Hepatocyte (in vitro differentiated cells): ENCODE results near the gene ZSCAN21. TPM values are rescaled to one million over a fixed set of nuclear protein-coding genes. Genes with fewer than 3 reads are reported as not detected.

Experiments used
- DNase-seq: peaks from one replicate; pipeline ENCODE4 v3.0.0-alpha.2; 2016; ENCODE audit warnings: low spot score
- H2AFZ ChIP-seq: fragments of 200-600 bp; sonication (generic); 2 replicates; pipeline ENCODE4 v1.6.0; 2016; ENCODE audit warnings: antibody characterized with exemption, mild to moderate bottlenecking
- H3K27ac ChIP-seq: fragments of 200-600 bp; sonication (generic); 2 replicates; pipeline ENCODE4 v1.5.1; 2016; ENCODE audit warnings: mild to moderate bottlenecking
- H3K27me3 ChIP-seq: fragments of 200-600 bp; sonication (generic); 2 replicates; pipeline ENCODE4 v1.6.1; 2016
- H3K36me3 ChIP-seq: fragments of 200-600 bp; sonication (generic); replicated peaks from 2 replicates; pipeline ENCODE4 v1.5.1; 2016; ENCODE audit warnings: low read depth; ENCODE audit not compliant: insufficient read depth
- H3K4me1 ChIP-seq: fragments of 200-600 bp; sonication (generic); 2 replicates; pipeline ENCODE4 v1.5.1; 2016; ENCODE audit warnings: mild to moderate bottlenecking, moderate library complexity; ENCODE audit not compliant: insufficient read depth
- H3K4me2 ChIP-seq: fragments of 200-600 bp; sonication (generic); 2 replicates; pipeline ENCODE4 v1.6.0; 2016
- H3K4me3 ChIP-seq: fragments of 200-600 bp; sonication (generic); 2 replicates; pipeline ENCODE4 v1.5.1; 2016; ENCODE audit warnings: mild to moderate bottlenecking
- H3K79me2 ChIP-seq: fragments of 200-600 bp; sonication (generic); 2 replicates; pipeline ENCODE4 v1.6.0; 2017; ENCODE audit warnings: mild to moderate bottlenecking
- H3K9me2 ChIP-seq: fragments of 200-600 bp; sonication (generic); replicated peaks from 2 replicates; pipeline ENCODE4 v1.6.0; 2017; ENCODE audit warnings: mild to moderate bottlenecking; ENCODE audit not compliant: insufficient read depth
- H3K9me3 ChIP-seq: fragments of 200-600 bp; sonication (generic); 2 replicates; pipeline ENCODE4 v1.5.1; 2016; ENCODE audit warnings: low read depth, mild to moderate bottlenecking
- H4K20me1 ChIP-seq: fragments of 200-600 bp; sonication (generic); 2 replicates; pipeline ENCODE4 v1.6.0; 2016; ENCODE audit warnings: mild to moderate bottlenecking; ENCODE audit not compliant: insufficient read depth, poor library complexity, severe bottlenecking
- EZH2 ChIP-seq: fragments of 200-600 bp; sonication (generic); IDR thresholded peaks from 2 replicates; pipeline ENCODE4 v1.6.1; 2016; ENCODE audit warnings: antibody characterized with exemption, mild to moderate bottlenecking, borderline replicate concordance
- EZH2phosphoT487 ChIP-seq: fragments of 200-600 bp; sonication (generic); IDR thresholded peaks from one replicate; pipeline ENCODE4 v1.6.1; 2018; ENCODE audit warnings: antibody characterized with exemption, mild to moderate bottlenecking, low read depth, moderate library complexity; ENCODE audit not compliant: unreplicated experiment, severe bottlenecking
- WGBS: methylation state at CpG from one replicate; pipeline ENCODE4 v1.1.6; 2016; ENCODE audit warnings: low lambda C conversion rate; ENCODE audit errors: missing lambda C conversion rate; 5-methylcytosine and 5-hydroxymethylcytosine counted together
- polyA plus RNA-seq: library from polyadenylated mRNA; unstranded; fragments of >200 nt; fragmentation: Nextera tagmentation; extraction: Ambion mirVana; gene quantifications from 2 replicates; pipeline ENCODE4 v1.2.1, GENCODE V29; 2016
- total RNA-seq: library from RNA; depleted of rRNA; stranded (reverse); fragments of >200 nt; gene quantifications from 2 replicates; pipeline ENCODE4 v1.2.3, GENCODE V29; 2014
- TF ChIP-seq, protein P1 (sequence below): fragments of 200-600 bp; sonication (generic); IDR thresholded peaks from 2 replicates; pipeline ENCODE4 v1.5.1; 2016; ENCODE audit warnings: antibody characterized with exemption, mild to moderate bottlenecking; ENCODE audit not compliant: poor library complexity

The ZSCAN21 gene
- total and polyA plus RNA-seq, 2 experiments from 2014 or later = 9.6 to 12.8 TPM

DNA sequence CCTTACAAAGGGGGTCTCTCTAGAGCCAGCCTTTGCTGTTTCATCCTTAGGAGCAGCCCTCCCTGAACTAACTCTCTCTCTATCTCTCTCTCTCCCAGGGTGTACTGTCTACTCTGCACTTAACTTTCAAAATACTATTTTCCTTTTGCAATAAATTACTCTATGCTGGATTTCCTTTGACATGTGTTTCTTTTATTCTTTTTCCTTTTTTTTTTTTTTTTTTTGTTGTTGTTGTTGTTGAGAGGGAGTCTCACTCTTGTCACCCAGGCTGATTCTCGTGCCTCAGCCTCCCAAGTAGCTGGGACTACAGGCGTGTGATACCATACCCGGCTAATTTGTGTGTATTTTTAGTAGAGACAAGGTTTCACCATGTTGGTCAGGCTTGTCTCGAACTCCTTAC lies 33.4 kb downstream of the ZSCAN21 start:
- Histone ChIP-seq H3K4me1 (peaks cover 32% of the 10 kb centered on the region), H3K36me3 (no peaks in the 10 kb centered on the region), H2AFZ (no peak overlapping the region), H3K4me2 (peak overlapping the region; percentile 76), H3K4me3 (no peak overlapping the region), H3K79me2 (peaks cover 35% of the 10 kb centered on the region), H3K9me3 (no peaks in the 10 kb centered on the region), H4K20me1 (peaks cover 13% of the 10 kb centered on the region), H3K9me2 (no peaks in the 10 kb centered on the region), H3K27me3 (no peaks in the 10 kb centered on the region), H3K27ac (peak overlapping the region; percentile 42)
- 81% methylated on average over 4 of the region's 4 CpGs for whole genome bisulfite sequencing
- TF ChIP-seq EZH2phosphoT487 (no peak), EZH2 (no peak)
- TF ChIP-seq, protein P1, sequence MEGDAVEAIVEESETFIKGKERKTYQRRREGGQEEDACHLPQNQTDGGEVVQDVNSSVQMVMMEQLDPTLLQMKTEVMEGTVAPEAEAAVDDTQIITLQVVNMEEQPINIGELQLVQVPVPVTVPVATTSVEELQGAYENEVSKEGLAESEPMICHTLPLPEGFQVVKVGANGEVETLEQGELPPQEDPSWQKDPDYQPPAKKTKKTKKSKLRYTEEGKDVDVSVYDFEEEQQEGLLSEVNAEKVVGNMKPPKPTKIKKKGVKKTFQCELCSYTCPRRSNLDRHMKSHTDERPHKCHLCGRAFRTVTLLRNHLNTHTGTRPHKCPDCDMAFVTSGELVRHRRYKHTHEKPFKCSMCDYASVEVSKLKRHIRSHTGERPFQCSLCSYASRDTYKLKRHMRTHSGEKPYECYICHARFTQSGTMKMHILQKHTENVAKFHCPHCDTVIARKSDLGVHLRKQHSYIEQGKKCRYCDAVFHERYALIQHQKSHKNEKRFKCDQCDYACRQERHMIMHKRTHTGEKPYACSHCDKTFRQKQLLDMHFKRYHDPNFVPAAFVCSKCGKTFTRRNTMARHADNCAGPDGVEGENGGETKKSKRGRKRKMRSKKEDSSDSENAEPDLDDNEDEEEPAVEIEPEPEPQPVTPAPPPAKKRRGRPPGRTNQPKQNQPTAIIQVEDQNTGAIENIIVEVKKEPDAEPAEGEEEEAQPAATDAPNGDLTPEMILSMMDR = no peak
- DNase-seq = no peak

DNA sequence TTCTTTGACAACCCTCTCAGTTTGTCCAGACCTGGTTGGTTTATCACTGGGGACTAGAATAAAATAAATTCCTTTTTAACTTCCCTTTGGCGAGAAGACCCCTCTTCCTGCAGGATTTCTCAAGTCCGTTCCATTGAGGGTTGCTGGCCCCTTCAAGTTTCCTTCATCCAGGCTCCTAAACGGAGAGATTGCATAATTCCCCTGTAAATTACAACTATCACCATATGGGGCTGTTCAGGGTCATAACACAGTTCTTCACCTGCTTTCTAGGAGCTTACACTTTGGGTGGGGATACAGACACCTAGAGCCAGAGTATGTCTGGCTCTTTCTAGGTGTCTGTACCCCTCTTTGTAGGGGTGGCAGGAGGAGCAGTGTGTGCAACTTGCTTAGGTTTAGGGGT lies 35.9 kb downstream of the ZSCAN21 start:
- Histone ChIP-seq H3K4me3 (no peak overlapping the region), H2AFZ (no peak overlapping the region), H3K27me3 (no peaks in the 10 kb centered on the region), H3K9me2 (no peaks in the 10 kb centered on the region), H4K20me1 (no peaks in the 10 kb centered on the region), H3K27ac (no peak overlapping the region), H3K9me3 (no peaks in the 10 kb centered on the region), H3K4me1 (peaks cover 29% of the 10 kb centered on the region), H3K79me2 (peaks cover 24% of the 10 kb centered on the region), H3K4me2 (no peak overlapping the region), H3K36me3 (no peaks in the 10 kb centered on the region)
- TF ChIP-seq EZH2phosphoT487 (no peak), EZH2 (no peak)
- TF ChIP-seq, protein P1 = no peak
- WGBS = 52% methylated on average over 3 of the region's 3 CpGs
- no peak for DNase-seq

DNA sequence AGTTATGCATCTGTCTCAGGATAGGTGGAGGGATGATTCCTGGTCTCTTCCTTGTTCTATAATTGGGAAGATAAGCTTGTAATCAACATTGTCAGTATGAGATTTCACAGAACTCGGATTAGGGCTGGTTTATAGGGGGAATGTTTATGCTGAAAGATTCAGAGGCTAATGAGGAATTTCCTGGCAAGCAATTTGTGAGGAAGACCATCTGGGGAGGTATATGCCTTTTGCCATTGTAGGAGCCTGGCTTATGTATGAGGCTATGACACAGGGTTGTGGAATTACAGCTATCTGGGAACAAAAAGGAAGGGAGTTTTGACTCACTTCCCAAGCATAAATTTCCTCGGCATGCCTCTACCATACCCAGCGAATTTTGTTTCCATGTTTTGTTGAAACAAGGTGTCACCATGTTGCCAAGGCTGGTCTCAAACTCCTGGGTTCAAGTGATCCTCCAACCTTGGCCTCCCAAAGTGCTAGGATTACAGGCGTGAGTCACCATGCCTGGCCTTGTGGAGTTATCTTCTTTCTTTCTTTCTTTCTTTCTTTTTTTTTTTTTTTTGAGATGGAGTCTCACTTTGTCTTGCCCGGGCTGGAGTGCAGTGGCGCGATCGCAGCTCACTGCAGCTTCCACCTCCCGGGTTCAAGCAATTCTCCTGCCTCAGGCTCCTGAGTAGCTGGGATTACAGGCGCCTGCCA lies 37.6 kb downstream of the ZSCAN21 start:
- H3K4me2 ChIP-seq = peak overlapping the region; percentile 30
- peak overlapping the region; percentile 91 for H3K27ac ChIP-seq
- H3K9me2 ChIP-seq = no peaks in the 10 kb centered on the region
- WGBS = 60% methylated on average over 10 of the region's 10 CpGs
- no peaks in the 10 kb centered on the region for H3K9me3 ChIP-seq
- peak; percentile 68 for DNase-seq
- no peak overlapping the region for H3K4me3 ChIP-seq
- H3K27me3 ChIP-seq = no peaks in the 10 kb centered on the region
- H2AFZ ChIP-seq = no peak overlapping the region
- peaks cover 25% of the 10 kb centered on the region for H3K4me1 ChIP-seq
- H4K20me1 ChIP-seq = no peaks in the 10 kb centered on the region
- TF ChIP-seq EZH2 = no peak
- no peak for TF ChIP-seq EZH2phosphoT487
- TF ChIP-seq, protein P1 = no peak
- no peaks in the 10 kb centered on the region for H3K36me3 ChIP-seq
- H3K79me2 ChIP-seq = peaks cover 15% of the 10 kb centered on the region
